Left lung (tissue), 10 donors: ENCODE measurements around the gene RSPO4. TPM values are rescaled to one million over a fixed set of nuclear protein-coding genes. Genes with fewer than 3 reads are reported as not detected.

Source experiments
- ATAC-seq: fragments of 200-7000 bp; cut with Tn5 transposase; one replicate; pipeline ENCODE4 v1.9.1; 2020; ENCODE audit warnings: moderate library complexity
- DNase-seq, 4 donors: peaks; one replicate each; pipeline ENCODE4 v3.0.0-alpha.2; 2013 to 2020
- H3K27ac ChIP-seq, 2 donors: fragments of 200-600 bp; sonication (generic) in 1 of 2; one replicate each; pipeline versions ENCODE4 v1.5.0 to v1.8.0; 2020 to 2021
- H3K27me3 ChIP-seq, 2 donors: fragments of 200-600 bp; sonication (generic) in 1 of 2; one replicate each; pipeline versions ENCODE4 v1.5.0 to v1.8.0; 2020 to 2021
- H3K36me3 ChIP-seq, 2 donors: fragments of 200-600 bp; sonication (generic) in 1 of 2; one replicate each; pipeline versions ENCODE4 v1.5.0 to v1.8.0; 2020 to 2021
- H3K4me1 ChIP-seq, 2 donors: fragments of 200-600 bp; one replicate each; pipeline ENCODE4 v1.8.0; 2021
- H3K4me3 ChIP-seq, 2 donors: fragments of 200-600 bp; sonication (generic) in 1 of 2; one replicate each; pipeline versions ENCODE4 v1.5.0 to v1.8.0; 2020 to 2021; ENCODE audit warnings: mild to moderate bottlenecking in 1 of 2
- H3K9me3 ChIP-seq, 2 donors: fragments of 200-600 bp; sonication (generic) in 1 of 2; one replicate each; pipeline versions ENCODE4 v1.5.0 to v1.8.0; 2020 to 2021
- intact Hi-C, 2 donors: fragments of 100-400 bp; cut with DNase I; formaldehyde crosslinking; loops; one replicate each; pipeline versions ENCODE4 v1.11.2 to v1.14.2; 2022
- polyA plus RNA-seq, 6 donors: library from polyadenylated mRNA; unstranded; fragments of 120-200 nt; gene quantifications; one replicate each; pipeline ENCODE4 v1.2.1, GENCODE V29; 2013; ENCODE audit not compliant: insufficient read length in 6 of 6
- total RNA-seq, 2 donors: library from RNA; stranded (reverse); fragmentation: NEBNext Ultra II Directional; extraction: Animal tissue kit (Norgen Biotek cat#: 25700); gene quantifications; one replicate each; pipeline ENCODE4 v1.2.1, GENCODE V29; 2021
- TF ChIP-seq, protein P1 (sequence below), 2 donors: fragments of 200-600 bp; sonication (generic) in 1 of 2; IDR thresholded peaks; one replicate each; pipeline versions ENCODE4 v1.5.0 to v1.8.0; 2021; ENCODE audit warnings: antibody characterized with exemption in 2 of 2
- donor health status: DM: no; HTN: yes; CAD: no.
- donor health status: DM: no; HTN: no; CAD: no.

Gene RSPO4
- total and polyA plus RNA-seq, 8 donors: 2.2 to 6.1 (median 3.4) TPM

DNA sequence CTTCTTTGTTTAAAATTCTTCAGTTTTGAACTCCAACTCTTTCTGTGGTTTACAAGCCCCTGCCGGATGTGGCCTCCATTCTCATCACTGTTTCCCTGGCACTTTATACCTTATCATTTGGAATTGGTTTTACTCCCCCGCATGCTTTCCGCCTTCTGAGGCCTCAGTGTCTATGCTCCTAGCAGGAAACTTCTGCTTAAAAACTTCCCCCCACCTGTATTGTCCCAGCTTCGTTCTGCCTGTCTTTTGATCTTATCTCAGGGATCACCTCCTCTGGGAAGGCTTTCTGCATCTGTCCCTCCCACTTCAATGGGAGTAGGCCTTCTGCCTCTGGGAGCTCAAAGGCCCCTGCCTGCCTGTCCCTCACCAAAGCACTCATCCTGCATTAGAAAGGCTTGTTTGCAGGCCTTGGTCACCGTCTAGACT lies 82.6 kb downstream of the RSPO4 start:
- H3K9me3 ChIP-seq: no peaks in the 10 kb centered on the region
- TF ChIP-seq, protein P1, sequence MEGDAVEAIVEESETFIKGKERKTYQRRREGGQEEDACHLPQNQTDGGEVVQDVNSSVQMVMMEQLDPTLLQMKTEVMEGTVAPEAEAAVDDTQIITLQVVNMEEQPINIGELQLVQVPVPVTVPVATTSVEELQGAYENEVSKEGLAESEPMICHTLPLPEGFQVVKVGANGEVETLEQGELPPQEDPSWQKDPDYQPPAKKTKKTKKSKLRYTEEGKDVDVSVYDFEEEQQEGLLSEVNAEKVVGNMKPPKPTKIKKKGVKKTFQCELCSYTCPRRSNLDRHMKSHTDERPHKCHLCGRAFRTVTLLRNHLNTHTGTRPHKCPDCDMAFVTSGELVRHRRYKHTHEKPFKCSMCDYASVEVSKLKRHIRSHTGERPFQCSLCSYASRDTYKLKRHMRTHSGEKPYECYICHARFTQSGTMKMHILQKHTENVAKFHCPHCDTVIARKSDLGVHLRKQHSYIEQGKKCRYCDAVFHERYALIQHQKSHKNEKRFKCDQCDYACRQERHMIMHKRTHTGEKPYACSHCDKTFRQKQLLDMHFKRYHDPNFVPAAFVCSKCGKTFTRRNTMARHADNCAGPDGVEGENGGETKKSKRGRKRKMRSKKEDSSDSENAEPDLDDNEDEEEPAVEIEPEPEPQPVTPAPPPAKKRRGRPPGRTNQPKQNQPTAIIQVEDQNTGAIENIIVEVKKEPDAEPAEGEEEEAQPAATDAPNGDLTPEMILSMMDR (IDR thresholded peaks at IDR 0.05): no peak
- H3K27me3 ChIP-seq: peaks cover 0 to 15% of the 10 kb centered on the region in 2 donors
- no peak overlapping the region for H3K27ac ChIP-seq
- ATAC-seq: no peak
- no peaks in the 10 kb centered on the region for H3K4me1 ChIP-seq
- no peak for DNase-seq
- no peak overlapping the region for H3K4me3 ChIP-seq
- H3K36me3 ChIP-seq: no peaks in the 10 kb centered on the region
- intact Hi-C loops: no loop called here

DNA sequence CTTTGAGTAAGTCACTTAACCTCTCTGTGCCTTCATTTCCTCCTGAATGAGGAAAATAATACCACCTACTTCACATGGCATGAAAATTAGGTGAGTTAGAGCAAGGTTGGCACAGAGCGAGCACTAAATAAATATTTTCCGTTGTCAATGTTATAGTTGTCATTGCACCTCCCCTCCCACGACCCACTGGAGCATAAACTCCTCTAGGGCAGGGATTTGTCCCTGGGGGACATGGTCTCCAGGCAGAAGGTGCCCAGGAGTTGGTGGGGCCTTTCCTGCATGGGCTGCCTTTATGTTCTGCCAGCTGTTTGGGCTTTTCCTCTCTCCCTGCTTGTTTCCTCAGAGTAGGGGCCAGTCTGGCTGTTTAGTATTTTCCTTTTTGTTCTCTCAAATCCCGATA lies 84.7 kb downstream of the RSPO4 start:
- no peaks in the 10 kb centered on the region for H3K9me3 ChIP-seq
- intact Hi-C loops: no loop called here
- H3K4me1 ChIP-seq: no peaks in the 10 kb centered on the region
- DNase-seq: no peak
- H3K27me3 ChIP-seq: peaks cover 0 to 24% of the 10 kb centered on the region in 2 donors
- TF ChIP-seq, protein P1 (IDR thresholded peaks at IDR 0.05): no peak
- ATAC-seq: no peak
- H3K4me3 ChIP-seq: no peak overlapping the region
- H3K27ac ChIP-seq: no peak overlapping the region
- no peaks in the 10 kb centered on the region for H3K36me3 ChIP-seq

DNA sequence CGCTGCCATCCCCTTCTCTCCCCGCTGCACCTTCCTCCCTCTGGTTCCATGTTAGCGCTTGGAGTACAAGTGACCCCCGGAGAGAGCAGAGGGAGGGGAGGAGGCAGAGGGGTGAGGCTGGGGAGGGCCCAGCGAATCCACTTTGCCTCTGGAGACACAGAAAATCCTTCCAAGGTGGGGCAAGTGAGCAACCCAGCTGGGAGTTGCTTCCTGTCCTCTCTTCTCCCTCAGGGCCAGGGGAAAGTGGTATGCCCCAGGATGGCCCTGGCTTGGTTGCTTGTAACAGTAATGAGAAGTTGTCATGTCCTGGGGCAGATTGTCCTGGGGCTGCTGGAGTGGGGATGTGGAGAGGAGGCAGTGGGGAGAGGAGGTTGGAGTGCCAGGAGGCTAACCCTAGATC lies 85.3 kb downstream of the RSPO4 start:
- Histone ChIP-seq H3K9me3 (no peaks in the 10 kb centered on the region), H3K27me3 (peaks cover 0 to 30% of the 10 kb centered on the region in 2 donors), H3K4me3 (no peak overlapping the region), H3K4me1 (no peaks in the 10 kb centered on the region), H3K27ac (no peak overlapping the region), H3K36me3 (no peaks in the 10 kb centered on the region)
- DNase-seq: no peak
- ATAC-seq: no peak
- intact Hi-C loops: no loop called here
- TF ChIP-seq, protein P1 (IDR thresholded peaks at IDR 0.05): no peak

DNA sequence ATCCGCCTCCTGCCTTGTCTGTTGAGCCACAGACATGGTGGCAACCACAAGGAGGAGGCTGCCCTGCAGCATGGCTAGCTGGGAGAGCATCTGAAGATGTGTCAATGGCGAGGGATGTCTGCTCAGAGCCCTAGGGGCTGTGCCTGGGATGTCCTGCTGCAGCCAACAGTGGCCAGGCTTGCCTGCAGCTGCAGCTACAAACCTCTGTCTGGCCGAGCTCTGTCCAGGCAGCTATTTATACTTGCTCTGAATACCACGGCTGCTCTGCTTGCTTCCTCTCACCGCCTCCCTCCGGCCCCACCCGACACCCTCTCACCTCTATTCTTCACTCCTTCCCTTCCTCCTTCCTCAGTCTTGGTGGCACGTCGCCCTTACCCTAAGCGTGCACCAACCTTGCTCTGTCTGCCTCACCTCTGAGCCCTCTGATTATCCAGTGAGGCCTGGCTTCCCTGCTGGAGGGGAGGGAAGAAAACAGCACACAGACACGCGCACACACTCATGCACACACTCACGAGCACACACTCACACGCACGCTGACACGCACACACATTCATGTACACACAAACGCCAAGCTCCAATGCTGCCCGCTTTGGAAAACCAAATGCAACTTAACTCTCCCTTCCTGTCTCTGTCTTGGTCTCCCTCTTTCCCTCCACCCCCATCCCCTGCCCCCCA lies 85.8 kb downstream of the RSPO4 start, which contains the start of gene ANGPT4:
Gene ANGPT4, minus strand, starts transcription at position 210 of the 675 bp plus-strand sequence. Its CDS starts 120 bp downstream, at position 90.
- H3K27me3 ChIP-seq: peaks cover 0 to 31% of the 10 kb centered on the region in 2 donors
- ATAC-seq (no peak), DNase-seq (no peak)
- H3K4me1 ChIP-seq: no peaks in the 10 kb centered on the region
- TF ChIP-seq, protein P1 (IDR thresholded peaks at IDR 0.05): no peak
- H3K9me3 ChIP-seq: no peaks in the 10 kb centered on the region
- no peaks in the 10 kb centered on the region for H3K36me3 ChIP-seq
- no peak within 1 kb of the TSS for H3K4me3 ChIP-seq
- no peak within 1 kb of the TSS for H3K27ac ChIP-seq
- intact Hi-C loops: no loop called here

DNA sequence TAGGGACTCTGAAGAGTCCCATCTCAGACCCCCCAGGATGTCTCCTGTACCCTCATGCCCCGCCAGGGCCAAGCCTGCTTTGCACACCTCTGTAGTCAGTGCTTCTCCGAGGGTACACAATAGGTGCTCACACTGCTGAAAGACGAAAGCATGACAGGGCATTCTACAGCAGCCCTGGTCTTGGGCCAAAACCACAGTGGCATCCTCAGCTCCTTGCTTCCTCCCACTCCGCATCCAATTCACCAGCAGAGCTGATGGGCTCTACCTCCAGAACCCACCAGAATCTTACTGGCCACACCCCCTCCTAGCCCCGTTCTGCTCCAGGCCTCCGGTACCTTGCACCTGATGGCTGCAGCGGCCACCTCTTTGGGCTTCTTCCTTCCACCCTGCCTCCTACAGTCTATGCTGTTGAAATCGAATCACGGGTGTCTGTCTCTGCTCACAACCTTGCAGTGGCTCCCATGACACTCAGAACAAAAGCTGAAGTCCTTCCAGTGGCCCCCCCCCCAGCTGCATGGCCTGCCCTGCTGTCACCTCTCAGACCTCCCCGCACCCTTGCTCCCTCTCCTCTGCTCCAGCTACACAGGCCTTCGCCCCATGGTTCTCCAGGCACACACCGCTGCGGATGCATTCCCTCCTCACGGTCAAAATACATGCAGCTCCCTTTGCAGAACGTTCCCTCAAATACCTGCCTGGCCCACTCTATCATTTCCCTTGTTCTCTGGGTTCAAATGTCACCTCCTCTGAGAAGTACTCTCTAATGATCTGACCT lies 87.2 kb downstream of the RSPO4 start:
- DNase-seq (no peak), ATAC-seq (no peak)
- no peaks in the 10 kb centered on the region for H3K4me1 ChIP-seq
- TF ChIP-seq, protein P1 (IDR thresholded peaks at IDR 0.05): no peak
- H3K9me3 ChIP-seq: no peaks in the 10 kb centered on the region
- H3K27me3 ChIP-seq: peaks cover 0 to 31% of the 10 kb centered on the region in 2 donors
- intact Hi-C loops: no loop called here
- no peaks in the 10 kb centered on the region for H3K36me3 ChIP-seq
- no peak overlapping the region for H3K4me3 ChIP-seq
- H3K27ac ChIP-seq: no peak overlapping the region
